Right atrium auricular region (tissue), 2 donors: Measurements from ENCODE around the gene ERCC4. TPM values are rescaled to one million over a fixed set of nuclear protein-coding genes. Genes with fewer than 3 reads are reported as not detected.

Experiments used
- DNase-seq: peaks from one replicate; pipeline ENCODE4 v3.0.0-alpha.2; 2019; ENCODE audit warnings: low spot score
- H3K27ac ChIP-seq, 2 donors: fragments of 200-600 bp; sonication (generic); 1 replicate in 1 of 2; 2 replicates in 1 of 2; pipeline ENCODE4 v1.5.1; 2016 to 2019
- H3K27me3 ChIP-seq, 2 donors: fragments of 200-600 bp; sonication (generic); one replicate each; pipeline versions ENCODE4 v1.5.1 to v1.6.0; 2017 to 2019
- H3K36me3 ChIP-seq: fragments of 200-600 bp; sonication (generic); one replicate; pipeline ENCODE4 v1.5.1; 2016
- H3K4me1 ChIP-seq, 2 donors: fragments of 200-600 bp; sonication (generic); one replicate each; pipeline versions ENCODE4 v1.5.1 to v1.6.0; 2017 to 2019
- H3K4me3 ChIP-seq, 2 donors: fragments of 200-600 bp; sonication (generic); 1 replicate in 1 of 2; 2 replicates in 1 of 2; pipeline ENCODE4 v1.5.1; 2017 to 2019; ENCODE audit warnings: mild to moderate bottlenecking in 1 of 2, moderate library complexity in 1 of 2
- H3K9me3 ChIP-seq, 2 donors: fragments of 200-600 bp; sonication (generic); one replicate each; pipeline ENCODE4 v1.5.1; 2019
- total RNA-seq, 2 donors: library from RNA; depleted of rRNA; stranded (reverse); fragments of >200 nt; gene quantifications; one replicate each; pipeline ENCODE4 v1.1.0, GENCODE V29; 2016
- TF ChIP-seq, protein P1 (sequence below), 2 donors: fragments of 200-600 bp; sonication (generic); IDR thresholded peaks; one replicate each; pipeline ENCODE4 v1.5.1; 2019; ENCODE audit warnings: antibody characterized with exemption in 2 of 2

ERCC4 gene
- 1 to 10 TPM; 7.5 to 9.4 TPM for total RNA-seq

GRCh38 chr16:13919683-13920509 is at the start of gene ERCC4:
TSS of gene ERCC4 (plus strand) at chr16:13920154. CDS start at chr16:13920166, 12 bp downstream.
- peaks cover 15% of the 10 kb centered on the region for H3K36me3 ChIP-seq
- peak within 1 kb of the TSS; percentile 69 to 92 for H3K4me3 ChIP-seq
- peak; percentile 99 for DNase-seq
- H3K27me3 ChIP-seq: no peaks in the 10 kb centered on the region
- no peaks in the 10 kb centered on the region for H3K9me3 ChIP-seq
- H3K4me1 ChIP-seq: peaks cover 0 to 24% of the 10 kb centered on the region in 2 donors
- TF ChIP-seq, protein P1, sequence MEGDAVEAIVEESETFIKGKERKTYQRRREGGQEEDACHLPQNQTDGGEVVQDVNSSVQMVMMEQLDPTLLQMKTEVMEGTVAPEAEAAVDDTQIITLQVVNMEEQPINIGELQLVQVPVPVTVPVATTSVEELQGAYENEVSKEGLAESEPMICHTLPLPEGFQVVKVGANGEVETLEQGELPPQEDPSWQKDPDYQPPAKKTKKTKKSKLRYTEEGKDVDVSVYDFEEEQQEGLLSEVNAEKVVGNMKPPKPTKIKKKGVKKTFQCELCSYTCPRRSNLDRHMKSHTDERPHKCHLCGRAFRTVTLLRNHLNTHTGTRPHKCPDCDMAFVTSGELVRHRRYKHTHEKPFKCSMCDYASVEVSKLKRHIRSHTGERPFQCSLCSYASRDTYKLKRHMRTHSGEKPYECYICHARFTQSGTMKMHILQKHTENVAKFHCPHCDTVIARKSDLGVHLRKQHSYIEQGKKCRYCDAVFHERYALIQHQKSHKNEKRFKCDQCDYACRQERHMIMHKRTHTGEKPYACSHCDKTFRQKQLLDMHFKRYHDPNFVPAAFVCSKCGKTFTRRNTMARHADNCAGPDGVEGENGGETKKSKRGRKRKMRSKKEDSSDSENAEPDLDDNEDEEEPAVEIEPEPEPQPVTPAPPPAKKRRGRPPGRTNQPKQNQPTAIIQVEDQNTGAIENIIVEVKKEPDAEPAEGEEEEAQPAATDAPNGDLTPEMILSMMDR (IDR thresholded peaks at IDR 0.05): peak; percentile 89 to 97
- peak within 1 kb of the TSS; percentile 79 to 83 for H3K27ac ChIP-seq

GRCh38 chr16:13873835-13874438 is 46.0 kb upstream of the ERCC4 start:
- Histone ChIP-seq H3K27me3 (no peaks in the 10 kb centered on the region), H3K4me1 (no peaks in the 10 kb centered on the region), H3K4me3 (no peak overlapping the region), H3K27ac (no peak overlapping the region), H3K9me3 (no peaks in the 10 kb centered on the region), H3K36me3 (no peaks in the 10 kb centered on the region)
- no peak for DNase-seq
- TF ChIP-seq, protein P1 (IDR thresholded peaks at IDR 0.05): peak in 1 of 2 donors; percentile 56

GRCh38 chr16:13875614-13876284 is 44.2 kb upstream of the ERCC4 start:
- DNase-seq: no peak
- H3K36me3 ChIP-seq: no peaks in the 10 kb centered on the region
- H3K27me3 ChIP-seq: no peaks in the 10 kb centered on the region
- TF ChIP-seq, protein P1 (IDR thresholded peaks at IDR 0.05): no peak
- no peak overlapping the region for H3K27ac ChIP-seq
- H3K9me3 ChIP-seq: no peaks in the 10 kb centered on the region
- H3K4me3 ChIP-seq: no peak overlapping the region
- H3K4me1 ChIP-seq: no peaks in the 10 kb centered on the region

- no peaks in the 10 kb centered on the region for H3K9me3 ChIP-seq
- DNase-seq: no peak
- H3K27ac ChIP-seq: no peak overlapping the region
- no peaks in the 10 kb centered on the region for H3K36me3 ChIP-seq
- no peak overlapping the region for H3K4me3 ChIP-seq
- H3K4me1 ChIP-seq: no peaks in the 10 kb centered on the region
- TF ChIP-seq, protein P1 (IDR thresholded peaks at IDR 0.05): no peak
- no peaks in the 10 kb centered on the region for H3K27me3 ChIP-seq
These were observed 36.7 kb upstream of the ERCC4 start for GRCh38 chr16:13883276-13883675.

- Histone ChIP-seq H3K4me1 (no peaks in the 10 kb centered on the region), H3K27ac (no peak overlapping the region), H3K9me3 (no peaks in the 10 kb centered on the region), H3K4me3 (no peak overlapping the region), H3K27me3 (no peaks in the 10 kb centered on the region), H3K36me3 (no peaks in the 10 kb centered on the region)
- TF ChIP-seq, protein P1 (IDR thresholded peaks at IDR 0.05): no peak
- DNase-seq: no peak
These were observed 36.1 kb upstream of the ERCC4 start for GRCh38 chr16:13883881-13884280.
